ENCODE data around the gene CPNE8.

DNA sequence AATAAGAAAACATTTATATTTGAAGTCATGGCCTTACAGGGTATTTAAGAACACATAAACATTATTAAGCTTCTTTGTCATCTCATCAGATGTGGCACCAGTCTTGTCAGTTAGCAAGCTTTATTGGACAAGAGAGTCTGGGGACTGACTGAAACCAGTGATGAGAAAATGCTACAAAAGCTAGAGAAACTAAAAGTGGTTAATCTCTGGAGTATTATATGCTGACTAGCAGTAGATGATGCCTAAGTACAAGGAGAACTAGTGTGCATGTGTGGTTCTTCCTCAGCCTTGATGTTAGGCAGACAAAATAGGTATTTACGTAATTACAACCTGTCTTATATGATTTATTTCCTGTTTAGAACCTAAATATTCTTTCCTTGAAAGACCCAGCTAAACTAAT is 176.5 kb downstream of the CPNE8 start:
- TF ChIP-seq, protein P1, sequence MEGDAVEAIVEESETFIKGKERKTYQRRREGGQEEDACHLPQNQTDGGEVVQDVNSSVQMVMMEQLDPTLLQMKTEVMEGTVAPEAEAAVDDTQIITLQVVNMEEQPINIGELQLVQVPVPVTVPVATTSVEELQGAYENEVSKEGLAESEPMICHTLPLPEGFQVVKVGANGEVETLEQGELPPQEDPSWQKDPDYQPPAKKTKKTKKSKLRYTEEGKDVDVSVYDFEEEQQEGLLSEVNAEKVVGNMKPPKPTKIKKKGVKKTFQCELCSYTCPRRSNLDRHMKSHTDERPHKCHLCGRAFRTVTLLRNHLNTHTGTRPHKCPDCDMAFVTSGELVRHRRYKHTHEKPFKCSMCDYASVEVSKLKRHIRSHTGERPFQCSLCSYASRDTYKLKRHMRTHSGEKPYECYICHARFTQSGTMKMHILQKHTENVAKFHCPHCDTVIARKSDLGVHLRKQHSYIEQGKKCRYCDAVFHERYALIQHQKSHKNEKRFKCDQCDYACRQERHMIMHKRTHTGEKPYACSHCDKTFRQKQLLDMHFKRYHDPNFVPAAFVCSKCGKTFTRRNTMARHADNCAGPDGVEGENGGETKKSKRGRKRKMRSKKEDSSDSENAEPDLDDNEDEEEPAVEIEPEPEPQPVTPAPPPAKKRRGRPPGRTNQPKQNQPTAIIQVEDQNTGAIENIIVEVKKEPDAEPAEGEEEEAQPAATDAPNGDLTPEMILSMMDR (optimal IDR thresholded peaks at IDR 0.05 in 1 of 3, IDR thresholded peaks at IDR 0.05 in 1 of 3, conservative IDR thresholded peaks at IDR 0.05 in 1 of 3; ENCODE audit: extremely low read depth in 1 of 3, insufficient read depth in 2 of 3, low read length in 3 of 3), result no peak
- TF ChIP-seq EZH2 (IDR thresholded peaks at IDR 0.05; ENCODE audit: low read length), result no peak
